Hepatic stellate cell (primary cell): ENCODE measurements around the gene TSPEAR.
"Not testable (repeated sequence)": the region's sequence is repeated elsewhere in the genome, so short reads cannot be mapped to it uniquely, and the experiment has no call there.

Experiments
- DNase-seq: peaks from one replicate; pipeline ENCODE4 v3.0.0; 2011; ENCODE audit warnings: low spot score

TSPEAR gene

GRCh38 chr21:44515359-44516165 lies 195.8 kb downstream of the TSPEAR start:
- no peak for DNase-seq

GRCh38 chr21:44514746-44515358 lies 196.5 kb downstream of the TSPEAR start:
- no peak for DNase-seq

GRCh38 chr21:44514218-44514520 lies 197.2 kb downstream of the TSPEAR start:
- no peak for DNase-seq

GRCh38 chr21:44513389-44514217 lies 197.8 kb downstream of the TSPEAR start:
- DNase-seq, result no peak

GRCh38 chr21:44512496-44513388 lies 198.6 kb downstream of the TSPEAR start:
- no peak for DNase-seq

- no peak for DNase-seq
Measured at GRCh38 chr21:44511938-44512275, 199.5 kb downstream of the TSPEAR start.

- no peak for DNase-seq
Measured at GRCh38 chr21:44511219-44511937, 200.0 kb downstream of the TSPEAR start.

- DNase-seq, result peak; percentile 40
Measured at GRCh38 chr21:44510508-44511218, 200.7 kb downstream of the TSPEAR start.

- no peak for DNase-seq
Measured at GRCh38 chr21:44510109-44510507, 201.3 kb downstream of the TSPEAR start.

GRCh38 chr21:44509539-44509938 lies 201.8 kb downstream of the TSPEAR start:
- no peak for DNase-seq

- no peak for DNase-seq
Measured at GRCh38 chr21:44508711-44509445, 202.5 kb downstream of the TSPEAR start.

- no peak for DNase-seq
Measured at GRCh38 chr21:44508426-44508710, 203.0 kb downstream of the TSPEAR start.

GRCh38 chr21:44507673-44508425 lies 203.5 kb downstream of the TSPEAR start:
- no peak for DNase-seq

- no peak for DNase-seq
Measured at GRCh38 chr21:44506279-44507255, 204.8 kb downstream of the TSPEAR start.

GRCh38 chr21:44505673-44506278 lies 205.6 kb downstream of the TSPEAR start:
- no peak for DNase-seq

- DNase-seq, result no peak
Measured at GRCh38 chr21:44503901-44504399, 207.4 kb downstream of the TSPEAR start.

- DNase-seq, result not testable (repeated sequence)
Measured at GRCh38 chr21:44503006-44503889, 208.1 kb downstream of the TSPEAR start.
